ENCODE data around the gene GALK1.
A peak's percentile ranks its signal among the peaks of the same experiment; 100 is the strongest.
"Not testable (repeated sequence)": the region's sequence is repeated elsewhere in the genome, so short reads cannot be mapped to it uniquely, and the experiment has no call there.

GALK1 gene

GRCh38 chr17:75762513-75763268, 2.3 kb downstream of the GALK1 start:
- no peak overlapping the region for H3K4me3 ChIP-seq (ENCODE audit: severe bottlenecking)
- ATAC-seq (ENCODE audit: low read depth), result peak; percentile 2
- peak overlapping the region; percentile 30 for H3K27ac ChIP-seq (ENCODE audit: poor library complexity, severe bottlenecking)
- no peaks in the 10 kb centered on the region for H3K9me3 ChIP-seq (ENCODE audit: severe bottlenecking)
- peak; percentile 77 for DNase-seq (ENCODE audit: low spot score)
- no peaks in the 10 kb centered on the region for H3K27me3 ChIP-seq (ENCODE audit: insufficient read depth, poor library complexity, severe bottlenecking)
- peaks cover 15% of the 10 kb centered on the region for H3K36me3 ChIP-seq (ENCODE audit: low read depth)
- H3K4me1 ChIP-seq (ENCODE audit: insufficient read depth, poor library complexity, severe bottlenecking), result peaks cover 6% of the 10 kb centered on the region
- TF ChIP-seq CTCF (IDR thresholded peaks at IDR 0.05; ENCODE audit: poor library complexity, severe bottlenecking), result no peak

- H3K4me1 ChIP-seq (ENCODE audit: insufficient read depth, poor library complexity, severe bottlenecking); ATAC-seq (ENCODE audit: low read depth); H3K27me3 ChIP-seq (ENCODE audit: insufficient read depth, poor library complexity, severe bottlenecking); H3K4me3 ChIP-seq (ENCODE audit: severe bottlenecking); DNase-seq (ENCODE audit: low spot score); H3K9me3 ChIP-seq (ENCODE audit: severe bottlenecking): not testable (repeated sequence)
- Histone ChIP-seq H3K27ac (ENCODE audit: poor library complexity, severe bottlenecking) (peak overlapping the region; percentile 30), H3K36me3 (ENCODE audit: low read depth) (peaks cover 41% of the 10 kb centered on the region)
Measured at GRCh38 chr17:75759978-75760640, 4.9 kb downstream of the GALK1 start.

GRCh38 chr17:75759457-75759856, 5.5 kb downstream of the GALK1 start:
- no peaks in the 10 kb centered on the region for H3K27me3 ChIP-seq (ENCODE audit: insufficient read depth, poor library complexity, severe bottlenecking)
- DNase-seq (ENCODE audit: low spot score) (peak; percentile 68), ATAC-seq (ENCODE audit: low read depth) (peak; percentile 3; the same call in 2 of the 3 replicates)
- peaks cover 47% of the 10 kb centered on the region for H3K36me3 ChIP-seq (ENCODE audit: low read depth)
- H3K4me1 ChIP-seq (ENCODE audit: insufficient read depth, poor library complexity, severe bottlenecking), result peaks cover 6% of the 10 kb centered on the region
- no peaks in the 10 kb centered on the region for H3K9me3 ChIP-seq (ENCODE audit: severe bottlenecking)
- TF ChIP-seq CTCF (IDR thresholded peaks at IDR 0.05; ENCODE audit: poor library complexity, severe bottlenecking), result no peak
- H3K4me3 ChIP-seq (ENCODE audit: severe bottlenecking), result no peak overlapping the region
- peak overlapping the region; percentile 30 for H3K27ac ChIP-seq (ENCODE audit: poor library complexity, severe bottlenecking)

- H3K9me3 ChIP-seq (ENCODE audit: severe bottlenecking), result no peaks in the 10 kb centered on the region
- peaks cover 56% of the 10 kb centered on the region for H3K36me3 ChIP-seq (ENCODE audit: low read depth)
- H3K4me3 ChIP-seq (ENCODE audit: severe bottlenecking), result no peak overlapping the region
- H3K4me1 ChIP-seq (ENCODE audit: insufficient read depth, poor library complexity, severe bottlenecking), result no peaks in the 10 kb centered on the region
- TF ChIP-seq CTCF (IDR thresholded peaks at IDR 0.05; ENCODE audit: poor library complexity, severe bottlenecking), result peak; percentile 35
- ATAC-seq (ENCODE audit: low read depth) (no peak), DNase-seq (ENCODE audit: low spot score) (peak; percentile 73)
- H3K27me3 ChIP-seq (ENCODE audit: insufficient read depth, poor library complexity, severe bottlenecking), result no peaks in the 10 kb centered on the region
- peak overlapping the region; percentile 30 for H3K27ac ChIP-seq (ENCODE audit: poor library complexity, severe bottlenecking)
Measured at GRCh38 chr17:75758131-75758905, 6.7 kb downstream of the GALK1 start.

- H3K4me1 ChIP-seq (ENCODE audit: insufficient read depth, poor library complexity, severe bottlenecking), result no peaks in the 10 kb centered on the region
- H3K27me3 ChIP-seq (ENCODE audit: insufficient read depth, poor library complexity, severe bottlenecking), result no peaks in the 10 kb centered on the region
- ATAC-seq (ENCODE audit: low read depth) (no peak), DNase-seq (ENCODE audit: low spot score) (peak; percentile 74)
- peaks cover 68% of the 10 kb centered on the region for H3K36me3 ChIP-seq (ENCODE audit: low read depth)
- H3K4me3 ChIP-seq (ENCODE audit: severe bottlenecking), result no peak overlapping the region
- TF ChIP-seq CTCF (IDR thresholded peaks at IDR 0.05; ENCODE audit: poor library complexity, severe bottlenecking), result no peak
- H3K9me3 ChIP-seq (ENCODE audit: severe bottlenecking), result no peaks in the 10 kb centered on the region
- H3K27ac ChIP-seq (ENCODE audit: poor library complexity, severe bottlenecking), result peak overlapping the region; percentile 0
Measured at GRCh38 chr17:75757086-75757681, 7.8 kb downstream of the GALK1 start.
